ENCODE results near the gene ITM2C.

Gene ITM2C

GRCh38 chr2:230888824-230889400 lies 24.2 kb downstream of the ITM2C start:
- TF ChIP-seq CTCF (conservative IDR thresholded peaks at IDR 0.05; ENCODE audit: low read length) (no peak), EZH2phosphoT487 (IDR thresholded peaks at IDR 0.05; ENCODE audit: borderline replicate concordance) (no peak)
- Histone ChIP-seq H3F3A (ENCODE audit: low read depth) (no peaks in the 10 kb centered on the region), H3K4me2 (ENCODE audit: low read depth, low read length, poor library complexity, severe bottlenecking) (no peak overlapping the region), H3K4me3 (ENCODE audit: low read length, poor library complexity, severe bottlenecking) (no peak overlapping the region), H3K79me2 (ENCODE audit: insufficient read depth, low read length) (no peaks in the 10 kb centered on the region), H3K4me1 (ENCODE audit: insufficient read depth, low read length, poor library complexity, severe bottlenecking) (no peaks in the 10 kb centered on the region), H2AFZ (ENCODE audit: low read length) (no peak overlapping the region), H4K20me1 (ENCODE audit: insufficient read depth, low read length, poor library complexity, severe bottlenecking) (no peaks in the 10 kb centered on the region), H3K9me2 (replicated peaks; ENCODE audit: low read depth, low read length) (no peaks in the 10 kb centered on the region), H3K9me3 (ENCODE audit: insufficient read depth, low read depth, low read length) (no peaks in the 10 kb centered on the region), H3K27me3 (ENCODE audit: insufficient read depth, low read length, poor library complexity, severe bottlenecking) (no peaks in the 10 kb centered on the region), H3K9ac (ENCODE audit: low read depth, low read length, poor library complexity, severe bottlenecking) (no peak overlapping the region), H3K36me3 (ENCODE audit: insufficient read depth, low read length) (no peaks in the 10 kb centered on the region)

GRCh38 chr2:230889911-230890601 lies 25.3 kb downstream of the ITM2C start:
- Histone ChIP-seq H3K36me3 (ENCODE audit: insufficient read depth, low read length) (no peaks in the 10 kb centered on the region), H3K79me2 (ENCODE audit: insufficient read depth, low read length) (no peaks in the 10 kb centered on the region), H3K9me2 (replicated peaks; ENCODE audit: low read depth, low read length) (no peaks in the 10 kb centered on the region), H3K4me1 (ENCODE audit: insufficient read depth, low read length, poor library complexity, severe bottlenecking) (no peaks in the 10 kb centered on the region), H3K9ac (ENCODE audit: low read depth, low read length, poor library complexity, severe bottlenecking) (no peak overlapping the region), H3F3A (ENCODE audit: low read depth) (no peaks in the 10 kb centered on the region), H3K4me3 (ENCODE audit: low read length, poor library complexity, severe bottlenecking) (no peak overlapping the region), H2AFZ (ENCODE audit: low read length) (no peak overlapping the region), H3K4me2 (ENCODE audit: low read depth, low read length, poor library complexity, severe bottlenecking) (no peak overlapping the region), H4K20me1 (ENCODE audit: insufficient read depth, low read length, poor library complexity, severe bottlenecking) (no peaks in the 10 kb centered on the region), H3K27me3 (ENCODE audit: insufficient read depth, low read length, poor library complexity, severe bottlenecking) (no peaks in the 10 kb centered on the region), H3K9me3 (ENCODE audit: insufficient read depth, low read depth, low read length) (no peaks in the 10 kb centered on the region)
- no peak for TF ChIP-seq CTCF (conservative IDR thresholded peaks at IDR 0.05; ENCODE audit: low read length)
- TF ChIP-seq EZH2phosphoT487 (IDR thresholded peaks at IDR 0.05; ENCODE audit: borderline replicate concordance) = no peak

GRCh38 chr2:230890646-230891045 lies 25.9 kb downstream of the ITM2C start:
- H4K20me1 ChIP-seq (ENCODE audit: insufficient read depth, low read length, poor library complexity, severe bottlenecking) = no peaks in the 10 kb centered on the region
- no peaks in the 10 kb centered on the region for H3K9me3 ChIP-seq (ENCODE audit: insufficient read depth, low read depth, low read length)
- no peak overlapping the region for H3K4me2 ChIP-seq (ENCODE audit: low read depth, low read length, poor library complexity, severe bottlenecking)
- H2AFZ ChIP-seq (ENCODE audit: low read length) = no peak overlapping the region
- H3K4me1 ChIP-seq (ENCODE audit: insufficient read depth, low read length, poor library complexity, severe bottlenecking) = no peaks in the 10 kb centered on the region
- H3F3A ChIP-seq (ENCODE audit: low read depth) = no peaks in the 10 kb centered on the region
- H3K9ac ChIP-seq (ENCODE audit: low read depth, low read length, poor library complexity, severe bottlenecking) = no peak overlapping the region
- no peak overlapping the region for H3K4me3 ChIP-seq (ENCODE audit: low read length, poor library complexity, severe bottlenecking)
- H3K27me3 ChIP-seq (ENCODE audit: insufficient read depth, low read length, poor library complexity, severe bottlenecking) = no peaks in the 10 kb centered on the region
- no peaks in the 10 kb centered on the region for H3K79me2 ChIP-seq (ENCODE audit: insufficient read depth, low read length)
- H3K9me2 ChIP-seq (replicated peaks; ENCODE audit: low read depth, low read length) = no peaks in the 10 kb centered on the region
- TF ChIP-seq EZH2phosphoT487 (IDR thresholded peaks at IDR 0.05; ENCODE audit: borderline replicate concordance) = no peak
- TF ChIP-seq CTCF (conservative IDR thresholded peaks at IDR 0.05; ENCODE audit: low read length) = no peak
- H3K36me3 ChIP-seq (ENCODE audit: insufficient read depth, low read length) = no peaks in the 10 kb centered on the region
